D721Med (cell line): ENCODE measurements around the gene GNLY.

ENCODE experiments used
- DNase-seq: peaks from one replicate; pipeline ENCODE4 v3.0.0; 2011; ENCODE audit warnings: low spot score; ENCODE audit not compliant: insufficient read length
- FAIRE-seq: peaks from 2 replicates; lab custom pipeline; 2011; peaks lifted over from hg19 to GRCh38; lab: Jason Lieb, UNC
- TF ChIP-seq, protein P1 (sequence below): IDR thresholded peaks from 2 replicates; pipeline ENCODE4 v1.5.1; 2012; ENCODE audit warnings: mild to moderate bottlenecking, control low read depth; ENCODE audit not compliant: insufficient read depth; ENCODE audit errors: missing control alignments

Gene GNLY

GRCh38 chr2:85698880-85699254 lies 4.7 kb downstream of the GNLY start:
- DNase-seq (no peak), FAIRE-seq (no peak)
- TF ChIP-seq, protein P1, sequence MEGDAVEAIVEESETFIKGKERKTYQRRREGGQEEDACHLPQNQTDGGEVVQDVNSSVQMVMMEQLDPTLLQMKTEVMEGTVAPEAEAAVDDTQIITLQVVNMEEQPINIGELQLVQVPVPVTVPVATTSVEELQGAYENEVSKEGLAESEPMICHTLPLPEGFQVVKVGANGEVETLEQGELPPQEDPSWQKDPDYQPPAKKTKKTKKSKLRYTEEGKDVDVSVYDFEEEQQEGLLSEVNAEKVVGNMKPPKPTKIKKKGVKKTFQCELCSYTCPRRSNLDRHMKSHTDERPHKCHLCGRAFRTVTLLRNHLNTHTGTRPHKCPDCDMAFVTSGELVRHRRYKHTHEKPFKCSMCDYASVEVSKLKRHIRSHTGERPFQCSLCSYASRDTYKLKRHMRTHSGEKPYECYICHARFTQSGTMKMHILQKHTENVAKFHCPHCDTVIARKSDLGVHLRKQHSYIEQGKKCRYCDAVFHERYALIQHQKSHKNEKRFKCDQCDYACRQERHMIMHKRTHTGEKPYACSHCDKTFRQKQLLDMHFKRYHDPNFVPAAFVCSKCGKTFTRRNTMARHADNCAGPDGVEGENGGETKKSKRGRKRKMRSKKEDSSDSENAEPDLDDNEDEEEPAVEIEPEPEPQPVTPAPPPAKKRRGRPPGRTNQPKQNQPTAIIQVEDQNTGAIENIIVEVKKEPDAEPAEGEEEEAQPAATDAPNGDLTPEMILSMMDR = no peak

DNA sequence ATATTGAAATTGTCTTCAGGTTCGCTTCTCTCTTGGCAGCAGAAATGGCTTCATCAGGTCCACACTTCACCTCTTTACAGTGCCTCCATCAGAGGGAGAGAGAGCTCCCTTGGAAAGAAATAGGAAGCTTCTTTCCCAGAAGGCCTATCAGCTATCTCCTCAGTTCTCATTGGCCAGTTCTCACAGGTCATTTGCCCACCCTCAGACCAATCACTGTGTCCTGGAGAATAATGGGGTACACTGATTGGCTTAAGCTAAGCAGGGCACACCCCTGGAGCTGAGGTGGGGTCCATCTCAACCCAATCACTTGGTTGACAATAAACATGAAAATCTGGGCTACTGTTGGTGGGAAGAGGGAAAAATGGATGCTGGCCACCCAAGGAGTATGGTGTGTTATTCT lies 5.2 kb downstream of the GNLY start:
- DNase-seq = no peak
- TF ChIP-seq, protein P1 = no peak
- FAIRE-seq = no peak

GRCh38 chr2:85702172-85702571 lies 8.0 kb downstream of the GNLY start:
- FAIRE-seq (no peak), DNase-seq (no peak)
- TF ChIP-seq, protein P1 = no peak

DNA sequence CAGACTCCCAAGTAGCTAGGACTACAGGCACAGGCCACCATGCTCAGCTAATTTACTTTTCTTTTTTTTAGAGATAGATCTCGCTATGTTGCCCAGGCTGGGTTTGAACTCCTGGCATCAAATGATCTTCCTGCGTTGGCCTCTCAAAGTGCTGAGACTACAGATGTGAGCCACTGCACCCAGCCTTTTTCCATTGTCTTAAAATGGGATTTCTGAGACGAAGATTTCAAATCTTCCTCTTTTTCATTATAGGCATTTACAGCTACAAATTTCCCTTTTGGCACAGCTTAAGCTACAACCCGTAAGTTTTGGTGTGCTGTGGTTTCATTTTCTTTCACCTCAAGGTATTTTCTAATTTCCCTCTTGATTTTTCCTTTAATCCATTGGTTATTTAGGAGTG lies 8.6 kb downstream of the GNLY start:
- no peak for FAIRE-seq

DNA sequence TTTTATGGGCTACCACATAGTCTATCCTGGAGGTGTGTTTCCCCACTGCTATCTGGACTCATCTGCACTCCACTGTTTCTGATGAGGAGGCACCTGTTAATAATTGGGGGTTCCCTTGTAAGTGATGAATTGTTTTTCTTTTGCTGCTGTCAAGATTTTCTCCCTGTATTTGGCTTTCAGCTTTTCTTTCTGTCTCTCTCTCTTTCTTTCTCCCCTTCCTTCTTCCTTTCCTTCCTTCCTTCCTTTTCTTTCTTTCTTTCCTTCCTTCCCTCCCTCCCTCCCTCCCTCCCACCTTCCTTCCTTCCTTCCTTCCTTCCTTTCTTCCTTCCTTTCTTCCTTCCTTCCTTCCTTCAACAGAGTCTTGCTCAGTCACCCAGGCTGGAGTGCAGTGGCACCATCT lies 9.2 kb downstream of the GNLY start:
- TF ChIP-seq, protein P1 = no peak
- no peak for FAIRE-seq
- DNase-seq = no peak

More for the DNA sequence above, 8.6 kb downstream of the GNLY start:
- TF ChIP-seq, protein P1 = no peak
- no peak for DNase-seq

DNA sequence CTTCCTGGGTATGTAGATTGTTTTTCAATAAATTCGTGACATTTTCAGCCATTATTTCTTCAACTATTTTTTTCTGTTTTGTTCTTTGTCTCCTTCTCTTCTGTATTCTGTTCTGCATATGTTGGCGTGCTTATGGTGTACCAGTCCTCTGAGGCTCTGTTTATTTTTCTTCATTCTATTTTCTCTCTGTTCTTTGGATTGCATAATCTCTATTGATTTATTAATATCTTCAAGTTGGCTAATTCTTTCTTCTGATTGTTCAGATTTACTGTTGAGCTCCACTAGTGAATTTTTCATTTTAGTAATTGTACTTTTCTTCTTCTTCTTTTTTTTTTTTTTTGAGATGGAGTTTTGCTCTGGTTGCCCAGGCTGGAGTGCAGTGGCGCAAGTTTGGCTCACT lies 9.9 kb downstream of the GNLY start:
- DNase-seq = no peak
- FAIRE-seq = no peak
- TF ChIP-seq, protein P1 = no peak

GRCh38 chr2:85704800-85705679 lies 10.9 kb downstream of the GNLY start:
- no peak for DNase-seq
- no peak for FAIRE-seq
- TF ChIP-seq, protein P1 = no peak
